Measurements from ENCODE around the gene BACH2. TPM values are rescaled to one million over a fixed set of nuclear protein-coding genes. Genes with fewer than 3 reads are reported as not detected.

The BACH2 gene
- total and polyA plus RNA-seq, 2 of the 8 experiments (the other 6 are each of a cell fraction or from before 2014, with no cell fraction given) = 1.9 to 5.9 TPM

DNA sequence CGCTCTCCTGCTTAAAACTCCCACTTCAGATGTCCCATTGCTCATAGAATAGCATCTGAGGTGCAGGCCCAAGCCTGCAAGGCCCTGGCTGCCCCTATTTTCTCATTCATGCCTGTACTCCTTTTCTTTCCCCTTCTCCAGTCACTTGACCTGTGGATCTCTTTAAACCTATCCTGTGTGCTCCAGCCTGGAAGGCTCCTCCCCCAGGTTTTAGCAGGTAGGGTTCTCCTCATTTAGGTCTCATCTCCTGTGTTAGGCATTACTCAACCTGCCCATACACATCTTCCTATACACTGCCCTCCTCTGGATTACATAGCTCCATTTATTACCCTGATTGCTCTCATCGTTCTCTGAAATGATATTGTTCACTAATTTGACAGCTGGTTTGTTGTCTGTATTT lies 185.3 kb downstream of the BACH2 start (continued):
- no peak for TF ChIP-seq CHD1 (IDR thresholded peaks at IDR 0.05; ENCODE audit: low read depth, low read length)
